Neural progenitor cell (in vitro differentiated cells): ENCODE data around the gene RNF115. TPM values are rescaled to one million over a fixed set of nuclear protein-coding genes. Genes with fewer than 3 reads are reported as not detected.
"Not testable (repeated sequence)": the region's sequence is repeated elsewhere in the genome, so short reads cannot be mapped to it uniquely, and the experiment has no call there.

Source experiments
- DNase-seq: peaks from one replicate; pipeline ENCODE4 v3.0.0-alpha.2; 2016; ENCODE audit warnings: low spot score
- H2AFZ ChIP-seq: fragments of 200-600 bp; sonication (generic); replicated peaks from 2 replicates; pipeline ENCODE4 v1.6.1; 2016; ENCODE audit warnings: antibody characterized with exemption
- H3F3A ChIP-seq: fragments of 200-600 bp; sonication (generic); 2 replicates; pipeline ENCODE4 v1.6.1; 2016; ENCODE audit warnings: antibody characterized with exemption, low read depth
- H3K27ac ChIP-seq: fragments of 200-600 bp; sonication (generic); 2 replicates; pipeline ENCODE4 v1.5.1; 2016; ENCODE audit warnings: mild to moderate bottlenecking
- H3K27me3 ChIP-seq: fragments of 200-600 bp; sonication (generic); 2 replicates; pipeline ENCODE4 v1.6.1; 2016; ENCODE audit warnings: mild to moderate bottlenecking, moderate library complexity
- H3K36me3 ChIP-seq: fragments of 200-600 bp; sonication (generic); 2 replicates; pipeline ENCODE4 v1.5.1; 2016
- H3K4me1 ChIP-seq: fragments of 200-600 bp; sonication (generic); 2 replicates; pipeline ENCODE4 v1.6.1; 2016; ENCODE audit warnings: mixed run types
- H3K4me2 ChIP-seq: fragments of 200-600 bp; sonication (generic); 2 replicates; pipeline ENCODE4 v1.6.1; 2016
- H3K4me3 ChIP-seq: fragments of 200-600 bp; sonication (generic); 2 replicates; pipeline ENCODE4 v1.5.1; 2016
- H3K79me2 ChIP-seq: fragments of 200-600 bp; sonication (generic); 2 replicates; pipeline ENCODE4 v1.6.1; 2016; ENCODE audit warnings: low read depth
- H3K9ac ChIP-seq: fragments of 200-600 bp; sonication (generic); 2 replicates; pipeline ENCODE4 v1.6.1; 2016
- H3K9me3 ChIP-seq: fragments of 200-600 bp; sonication (generic); 2 replicates; pipeline ENCODE4 v1.5.1; 2016; ENCODE audit warnings: low read depth
- H4K20me1 ChIP-seq: fragments of 200-600 bp; sonication (generic); 2 replicates; pipeline ENCODE4 v1.6.1; 2016; ENCODE audit warnings: low read depth
- H3K27ac Mint-ChIP-seq: 3 replicates; pipeline ENCODE4 v1.8.0; 2021; ENCODE audit warnings: mixed read lengths
- H3K27me3 Mint-ChIP-seq: 2 replicates; pipeline ENCODE4 v1.8.0; 2022; ENCODE audit warnings: low read depth, mild to moderate bottlenecking, inconsistent platforms, moderate library complexity, mixed read lengths; ENCODE audit not compliant: insufficient read depth
- H3K36me3 Mint-ChIP-seq: 3 replicates; pipeline ENCODE4 v1.8.0; 2021; ENCODE audit warnings: mixed read lengths
- H3K4me1 Mint-ChIP-seq: 3 replicates; pipeline ENCODE4 v1.8.0; 2021; ENCODE audit warnings: mixed read lengths
- H3K4me3 Mint-ChIP-seq: 3 replicates; pipeline ENCODE4 v1.8.0; 2021; ENCODE audit warnings: mild to moderate bottlenecking, moderate library complexity, mixed read lengths
- H3K9me3 Mint-ChIP-seq: 3 replicates; pipeline ENCODE4 v1.8.0; 2020; ENCODE audit warnings: mixed read lengths
- EZH2 ChIP-seq: fragments of 200-600 bp; sonication (generic); IDR thresholded peaks from 2 replicates; pipeline ENCODE4 v1.6.1; 2017; ENCODE audit warnings: antibody characterized with exemption, mild to moderate bottlenecking, moderate library complexity
- EZH2phosphoT487 ChIP-seq: fragments of 200-600 bp; sonication (generic); IDR thresholded peaks from 2 replicates; pipeline ENCODE4 v1.6.1; 2017; ENCODE audit warnings: antibody characterized with exemption
- total RNA-seq: library from RNA; depleted of rRNA; stranded (reverse); fragments of >200 nt; gene quantifications from 2 replicates; pipeline ENCODE4 v1.2.3, GENCODE V29; 2015; ENCODE audit warnings: low replicate concordance
- TF ChIP-seq, protein P1 (sequence below): fragments of 200-600 bp; sonication (generic); IDR thresholded peaks from 2 replicates; pipeline ENCODE4 v1.5.1; 2017; ENCODE audit warnings: antibody characterized with exemption, mild to moderate bottlenecking

RNF115 gene
- total RNA-seq, 1 donor from 2014 or later, result 12.9 TPM

DNA sequence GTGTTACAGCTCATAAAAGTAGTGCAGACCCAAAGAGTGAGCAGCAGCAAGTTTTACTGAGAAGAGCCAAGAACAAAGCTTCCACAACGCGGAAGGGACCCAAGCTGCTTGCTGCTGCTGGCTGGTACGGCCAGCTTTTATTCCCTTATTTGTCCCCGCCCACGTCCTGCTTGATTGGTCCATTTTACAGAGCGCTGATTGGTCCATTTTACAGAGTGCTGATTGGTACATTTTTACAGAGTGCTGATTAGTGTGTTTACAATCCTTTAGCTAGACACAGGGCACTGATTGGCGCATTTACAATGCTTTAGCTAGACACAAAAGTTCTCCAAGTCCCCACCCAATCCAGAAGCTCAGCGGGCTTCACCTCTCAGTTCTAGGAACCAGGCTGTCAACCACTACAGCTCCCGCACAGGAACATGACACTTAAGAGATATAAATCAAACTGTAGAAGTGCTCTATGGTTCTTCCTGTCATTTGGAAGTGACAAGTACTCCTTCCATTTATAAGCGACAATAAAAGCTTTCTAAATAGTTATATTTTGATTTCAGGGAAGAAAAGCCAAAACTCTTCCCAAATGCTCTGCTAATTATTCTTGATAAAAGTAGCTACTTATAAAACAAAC lies 28.5 kb downstream of the RNF115 start:
- Histone ChIP-seq H2AFZ (no peak overlapping the region), H3K27me3 (no peaks in the 10 kb centered on the region), H4K20me1 (no peaks in the 10 kb centered on the region), H3K27ac (no peak overlapping the region), H3K4me1 (no peaks in the 10 kb centered on the region), H3F3A (no peaks in the 10 kb centered on the region), H3K9me3 (peaks cover 7% of the 10 kb centered on the region), H3K4me2 (no peak overlapping the region), H3K36me3 (no peaks in the 10 kb centered on the region), H3K4me3 (no peak overlapping the region), H3K79me2 (peaks cover 34% of the 10 kb centered on the region), H3K9ac (no peak overlapping the region)
- DNase-seq, result no peak
- peaks cover 40% of the 10 kb centered on the region for H3K36me3 Mint-ChIP-seq
- H3K4me1 Mint-ChIP-seq, result no peaks in the 10 kb centered on the region
- TF ChIP-seq EZH2phosphoT487, result no peak
- no peak for TF ChIP-seq EZH2
- TF ChIP-seq, protein P1, sequence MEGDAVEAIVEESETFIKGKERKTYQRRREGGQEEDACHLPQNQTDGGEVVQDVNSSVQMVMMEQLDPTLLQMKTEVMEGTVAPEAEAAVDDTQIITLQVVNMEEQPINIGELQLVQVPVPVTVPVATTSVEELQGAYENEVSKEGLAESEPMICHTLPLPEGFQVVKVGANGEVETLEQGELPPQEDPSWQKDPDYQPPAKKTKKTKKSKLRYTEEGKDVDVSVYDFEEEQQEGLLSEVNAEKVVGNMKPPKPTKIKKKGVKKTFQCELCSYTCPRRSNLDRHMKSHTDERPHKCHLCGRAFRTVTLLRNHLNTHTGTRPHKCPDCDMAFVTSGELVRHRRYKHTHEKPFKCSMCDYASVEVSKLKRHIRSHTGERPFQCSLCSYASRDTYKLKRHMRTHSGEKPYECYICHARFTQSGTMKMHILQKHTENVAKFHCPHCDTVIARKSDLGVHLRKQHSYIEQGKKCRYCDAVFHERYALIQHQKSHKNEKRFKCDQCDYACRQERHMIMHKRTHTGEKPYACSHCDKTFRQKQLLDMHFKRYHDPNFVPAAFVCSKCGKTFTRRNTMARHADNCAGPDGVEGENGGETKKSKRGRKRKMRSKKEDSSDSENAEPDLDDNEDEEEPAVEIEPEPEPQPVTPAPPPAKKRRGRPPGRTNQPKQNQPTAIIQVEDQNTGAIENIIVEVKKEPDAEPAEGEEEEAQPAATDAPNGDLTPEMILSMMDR, result no peak
- H3K9me3 Mint-ChIP-seq, result peaks cover 28% of the 10 kb centered on the region
- no peak overlapping the region for H3K27ac Mint-ChIP-seq
- no peaks in the 10 kb centered on the region for H3K27me3 Mint-ChIP-seq
- H3K4me3 Mint-ChIP-seq, result no peak overlapping the region

DNA sequence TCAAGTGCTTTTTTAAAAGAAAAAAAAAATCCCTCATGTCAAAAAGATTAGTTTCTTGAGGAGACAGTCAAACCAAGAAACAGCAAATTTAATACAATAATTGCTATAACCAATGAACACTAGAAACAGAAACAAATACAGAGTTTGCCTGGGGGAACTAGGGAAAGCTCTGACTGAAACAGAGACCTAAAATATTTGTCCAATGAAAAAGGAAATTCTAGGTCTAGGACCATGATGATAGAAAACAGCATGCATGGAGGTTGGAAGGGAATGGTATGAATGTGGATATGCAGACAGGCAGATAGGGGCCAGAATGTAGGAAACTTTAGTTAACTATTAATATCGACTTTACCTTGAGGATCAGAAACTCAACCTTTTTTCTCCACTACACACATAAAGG lies 31.4 kb downstream of the RNF115 start:
- H3K27ac ChIP-seq, result no peak overlapping the region
- Mint-ChIP-seq H3K36me3 (peaks cover 31% of the 10 kb centered on the region), H3K27me3 (no peaks in the 10 kb centered on the region), H3K4me3 (no peak overlapping the region), H3K4me1 (no peaks in the 10 kb centered on the region), H3K27ac (no peak overlapping the region), H3K9me3 (peaks cover 15% of the 10 kb centered on the region)
- no peak overlapping the region for H2AFZ ChIP-seq
- H4K20me1 ChIP-seq, result no peaks in the 10 kb centered on the region
- no peaks in the 10 kb centered on the region for H3F3A ChIP-seq
- no peaks in the 10 kb centered on the region for H3K36me3 ChIP-seq
- no peak overlapping the region for H3K4me2 ChIP-seq
- no peaks in the 10 kb centered on the region for H3K27me3 ChIP-seq
- peaks cover 7% of the 10 kb centered on the region for H3K9me3 ChIP-seq
- H3K79me2 ChIP-seq, result peaks cover 15% of the 10 kb centered on the region
- TF ChIP-seq EZH2, result no peak
- TF ChIP-seq, protein P1, result no peak
- no peaks in the 10 kb centered on the region for H3K4me1 ChIP-seq
- H3K9ac ChIP-seq, result no peak overlapping the region
- DNase-seq, result no peak
- H3K4me3 ChIP-seq, result no peak overlapping the region

DNA sequence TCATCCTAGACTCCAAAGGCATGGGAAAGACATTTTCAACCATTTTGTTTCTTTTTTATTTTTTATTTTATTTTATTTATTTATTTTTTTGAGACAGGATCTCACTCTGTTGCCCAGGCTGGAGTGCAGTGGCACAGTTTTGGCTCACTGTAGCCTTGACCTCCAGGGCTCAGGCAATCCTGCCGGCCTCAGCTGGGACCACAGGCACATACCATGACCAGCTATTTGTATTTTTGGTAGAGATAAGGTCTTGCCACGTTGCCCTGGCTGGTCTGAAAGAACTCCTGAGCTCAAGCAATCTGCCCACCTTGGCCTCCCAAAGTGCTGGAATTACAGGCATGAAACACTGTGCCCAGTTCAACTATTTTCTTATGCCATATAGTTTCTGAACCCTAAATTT lies 32.0 kb downstream of the RNF115 start:
- not testable (repeated sequence) for H3K27ac Mint-ChIP-seq, H3K4me3 ChIP-seq, H3K4me1 ChIP-seq, H3K9me3 Mint-ChIP-seq, H3K27ac ChIP-seq, H3K27me3 ChIP-seq, H3K4me3 Mint-ChIP-seq, H3K36me3 ChIP-seq, H3K4me2 ChIP-seq, H2AFZ ChIP-seq, H3K27me3 Mint-ChIP-seq, H4K20me1 ChIP-seq, DNase-seq, H3F3A ChIP-seq, H3K9me3 ChIP-seq, H3K9ac ChIP-seq, H3K4me1 Mint-ChIP-seq
- peaks cover 27% of the 10 kb centered on the region for H3K36me3 Mint-ChIP-seq
- peaks cover 11% of the 10 kb centered on the region for H3K79me2 ChIP-seq

DNA sequence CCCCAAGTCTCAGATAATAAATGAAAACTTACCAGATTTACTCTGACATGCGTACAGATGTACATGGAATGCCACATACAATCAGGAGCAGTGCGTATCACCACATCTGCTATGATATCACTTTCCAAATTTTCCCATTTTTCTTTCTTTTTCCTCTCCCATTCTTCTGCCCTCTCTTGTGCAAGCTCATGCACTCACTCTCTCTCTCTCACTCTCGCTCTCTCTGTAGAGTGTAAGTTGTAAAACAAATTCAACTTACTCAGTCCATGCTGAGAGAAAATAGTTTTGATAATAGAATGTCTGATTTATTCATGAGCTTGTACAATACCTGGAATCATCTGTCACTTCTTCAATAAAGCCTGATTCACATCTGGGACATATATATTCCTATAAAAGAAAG lies 35.3 kb downstream of the RNF115 start:
- Mint-ChIP-seq H3K27me3 (no peaks in the 10 kb centered on the region), H3K36me3 (peaks cover 9% of the 10 kb centered on the region), H3K27ac (no peak overlapping the region), H3K9me3 (no peaks in the 10 kb centered on the region), H3K4me1 (no peaks in the 10 kb centered on the region), H3K4me3 (no peak overlapping the region)
- H3K27ac ChIP-seq, result no peak overlapping the region
- no peaks in the 10 kb centered on the region for H3K27me3 ChIP-seq
- no peaks in the 10 kb centered on the region for H3K36me3 ChIP-seq
- peaks cover 7% of the 10 kb centered on the region for H3K79me2 ChIP-seq
- H3F3A ChIP-seq, result no peaks in the 10 kb centered on the region
- no peak for DNase-seq
- H3K9me3 ChIP-seq, result no peaks in the 10 kb centered on the region
- H3K9ac ChIP-seq, result no peak overlapping the region
- H3K4me3 ChIP-seq, result no peak overlapping the region
- H3K4me1 ChIP-seq, result peaks cover 17% of the 10 kb centered on the region
- TF ChIP-seq EZH2 (no peak), EZH2phosphoT487 (no peak)
- TF ChIP-seq, protein P1, result no peak
- no peak overlapping the region for H3K4me2 ChIP-seq
- H4K20me1 ChIP-seq, result peaks cover 8% of the 10 kb centered on the region
- no peak overlapping the region for H2AFZ ChIP-seq
